Activated T-helper 1 cell treated with anti-CD3 and anti-CD28 coated beads, Interleukin-12 subunit alpha, Interleukin-12 subunit beta, Interleukin-2, Interleukin-4 antibody, amounts not matched to agents 30 ng/mL and 10 ng/mL and 1 ng/mL, durations not matched to agents 14 hours and 24 hours and 36 hours (primary cell): ENCODE data around the gene PIGK. TPM values are rescaled to one million over a fixed set of nuclear protein-coding genes. Genes with fewer than 3 reads are reported as not detected.

Source experiments
- DNase-seq: peaks from one replicate; pipeline ENCODE4 v3.0.0; 2021; ENCODE audit warnings: low spot score
- H3K27ac Mint-ChIP-seq: one replicate; pipeline ENCODE4 v1.8.0; 2021; ENCODE audit warnings: mild to moderate bottlenecking, mixed read lengths
- H3K27me3 Mint-ChIP-seq: one replicate; pipeline ENCODE4 v1.8.0; 2022; ENCODE audit warnings: mild to moderate bottlenecking, moderate library complexity, mixed read lengths; ENCODE audit not compliant: insufficient read depth
- H3K36me3 Mint-ChIP-seq: one replicate; pipeline ENCODE4 v1.8.0; 2021; ENCODE audit warnings: low read depth, mixed read lengths
- H3K4me1 Mint-ChIP-seq: one replicate; pipeline ENCODE4 v1.8.0; 2021; ENCODE audit warnings: low read depth, mixed read lengths
- H3K4me3 Mint-ChIP-seq: one replicate; pipeline ENCODE4 v1.8.0; 2021; ENCODE audit warnings: mild to moderate bottlenecking, moderate library complexity, mixed read lengths
- H3K9me3 Mint-ChIP-seq: one replicate; pipeline ENCODE4 v1.8.0; 2021; ENCODE audit warnings: mixed read lengths
- intact Hi-C: fragments of 100-400 bp; cut with micrococcal nuclease; formaldehyde crosslinking; loops from one replicate; pipeline ENCODE4 v1.15.1; 2024
- total RNA-seq: library from RNA; stranded (reverse); gene quantifications from 2 replicates; pipeline ENCODE4 v1.2.3, GENCODE V29; 2022

PIGK gene
- total RNA-seq, 1 donor from 2014 or later, result 15.9 TPM

GRCh38 chr1:77121503-77121902 lies 97.7 kb downstream of the PIGK start:
- Mint-ChIP-seq H3K9me3 (no peaks in the 10 kb centered on the region), H3K27me3 (no peaks in the 10 kb centered on the region), H3K4me3 (no peak overlapping the region), H3K27ac (no peak overlapping the region), H3K4me1 (no peaks in the 10 kb centered on the region), H3K36me3 (no peaks in the 10 kb centered on the region)
- intact Hi-C loops, result no loop called here
- DNase-seq, result no peak

- Mint-ChIP-seq H3K4me1 (no peaks in the 10 kb centered on the region), H3K4me3 (no peak overlapping the region), H3K27me3 (no peaks in the 10 kb centered on the region), H3K36me3 (no peaks in the 10 kb centered on the region), H3K27ac (no peak overlapping the region), H3K9me3 (no peaks in the 10 kb centered on the region)
- no peak for DNase-seq
- intact Hi-C loops, result no loop called here
Observed at GRCh38 chr1:77120950-77121349, 98.3 kb downstream of the PIGK start.

GRCh38 chr1:77118712-77119111 lies 100.5 kb downstream of the PIGK start:
- intact Hi-C loops, result no loop called here
- Mint-ChIP-seq H3K36me3 (no peaks in the 10 kb centered on the region), H3K4me3 (no peak overlapping the region), H3K27ac (no peak overlapping the region), H3K4me1 (no peaks in the 10 kb centered on the region), H3K27me3 (no peaks in the 10 kb centered on the region), H3K9me3 (no peaks in the 10 kb centered on the region)
- DNase-seq, result no peak

- Mint-ChIP-seq H3K27ac (no peak overlapping the region), H3K9me3 (no peaks in the 10 kb centered on the region), H3K4me1 (no peaks in the 10 kb centered on the region), H3K4me3 (no peak overlapping the region), H3K27me3 (no peaks in the 10 kb centered on the region), H3K36me3 (no peaks in the 10 kb centered on the region)
- no peak for DNase-seq
- intact Hi-C loops, result no loop called here
Observed at GRCh38 chr1:77104672-77105071, 114.6 kb downstream of the PIGK start.

- Mint-ChIP-seq H3K36me3 (no peaks in the 10 kb centered on the region), H3K27ac (no peak overlapping the region), H3K27me3 (no peaks in the 10 kb centered on the region), H3K9me3 (no peaks in the 10 kb centered on the region), H3K4me3 (no peak overlapping the region), H3K4me1 (no peaks in the 10 kb centered on the region)
- intact Hi-C loops, result no loop called here
- DNase-seq, result no peak
Observed at GRCh38 chr1:77103486-77103885, 115.7 kb downstream of the PIGK start.

GRCh38 chr1:77100875-77101274 lies 118.4 kb downstream of the PIGK start:
- no peaks in the 10 kb centered on the region for H3K36me3 Mint-ChIP-seq

GRCh38 chr1:77096496-77097255 lies 122.6 kb downstream of the PIGK start:
- no peaks in the 10 kb centered on the region for H3K36me3 Mint-ChIP-seq
- intact Hi-C loops, result no loop called here
- DNase-seq, result no peak
- no peaks in the 10 kb centered on the region for H3K27me3 Mint-ChIP-seq
- no peak overlapping the region for H3K4me3 Mint-ChIP-seq
- no peaks in the 10 kb centered on the region for H3K4me1 Mint-ChIP-seq
- H3K27ac Mint-ChIP-seq, result no peak overlapping the region
- H3K9me3 Mint-ChIP-seq, result no peaks in the 10 kb centered on the region

More at GRCh38 chr1:77100875-77101274, 118.4 kb downstream of the PIGK start:
- intact Hi-C loops, result no loop called here
- no peak for DNase-seq
- Mint-ChIP-seq H3K9me3 (no peaks in the 10 kb centered on the region), H3K27ac (no peak overlapping the region), H3K27me3 (no peaks in the 10 kb centered on the region), H3K4me1 (no peaks in the 10 kb centered on the region), H3K4me3 (no peak overlapping the region)

- no peak for DNase-seq
- no peaks in the 10 kb centered on the region for H3K4me1 Mint-ChIP-seq
- no peaks in the 10 kb centered on the region for H3K27me3 Mint-ChIP-seq
- H3K27ac Mint-ChIP-seq, result no peak overlapping the region
- intact Hi-C loops, result no loop called here
- H3K36me3 Mint-ChIP-seq, result no peaks in the 10 kb centered on the region
- H3K4me3 Mint-ChIP-seq, result no peak overlapping the region
- H3K9me3 Mint-ChIP-seq, result no peaks in the 10 kb centered on the region
Observed at GRCh38 chr1:77095236-77095635, 124.0 kb downstream of the PIGK start.

- no peak for DNase-seq
- Mint-ChIP-seq H3K4me3 (no peak overlapping the region), H3K4me1 (no peaks in the 10 kb centered on the region), H3K27me3 (no peaks in the 10 kb centered on the region), H3K36me3 (no peaks in the 10 kb centered on the region), H3K27ac (no peak overlapping the region), H3K9me3 (no peaks in the 10 kb centered on the region)
- intact Hi-C loops, result no loop called here
Observed at GRCh38 chr1:77089756-77090155, 129.5 kb downstream of the PIGK start.

- no peaks in the 10 kb centered on the region for H3K9me3 Mint-ChIP-seq
- no peaks in the 10 kb centered on the region for H3K4me1 Mint-ChIP-seq
- no peak for DNase-seq
- H3K27me3 Mint-ChIP-seq, result peaks cover 2% of the 10 kb centered on the region
- no peak overlapping the region for H3K4me3 Mint-ChIP-seq
- no peak overlapping the region for H3K27ac Mint-ChIP-seq
- intact Hi-C loops, result no loop called here
- H3K36me3 Mint-ChIP-seq, result no peaks in the 10 kb centered on the region
Observed at GRCh38 chr1:77085109-77085508, 134.1 kb downstream of the PIGK start.

- Mint-ChIP-seq H3K4me3 (no peak overlapping the region), H3K36me3 (no peaks in the 10 kb centered on the region), H3K9me3 (no peaks in the 10 kb centered on the region), H3K27ac (no peak overlapping the region), H3K27me3 (peaks cover 2% of the 10 kb centered on the region), H3K4me1 (no peaks in the 10 kb centered on the region)
- no peak for DNase-seq
- intact Hi-C loops, result no loop called here
Observed at GRCh38 chr1:77084457-77084856, 134.8 kb downstream of the PIGK start.

- Mint-ChIP-seq H3K4me1 (no peaks in the 10 kb centered on the region), H3K27me3 (peaks cover 4% of the 10 kb centered on the region)
- intact Hi-C loops, result no loop called here
Observed at GRCh38 chr1:77081834-77082233, 137.4 kb downstream of the PIGK start.

GRCh38 chr1:77076759-77077158 lies 142.5 kb downstream of the PIGK start:
- H3K36me3 Mint-ChIP-seq, result no peaks in the 10 kb centered on the region
- no peaks in the 10 kb centered on the region for H3K9me3 Mint-ChIP-seq
- intact Hi-C loops, result no loop called here
- no peak for DNase-seq
- peaks cover 4% of the 10 kb centered on the region for H3K27me3 Mint-ChIP-seq
- H3K27ac Mint-ChIP-seq, result no peak overlapping the region
- H3K4me3 Mint-ChIP-seq, result no peak overlapping the region
- no peaks in the 10 kb centered on the region for H3K4me1 Mint-ChIP-seq

More at GRCh38 chr1:77081834-77082233, 137.4 kb downstream of the PIGK start:
- Mint-ChIP-seq H3K9me3 (no peaks in the 10 kb centered on the region), H3K4me3 (no peak overlapping the region), H3K27ac (no peak overlapping the region), H3K36me3 (no peaks in the 10 kb centered on the region)
- no peak for DNase-seq

GRCh38 chr1:77068013-77068412 lies 151.2 kb downstream of the PIGK start:
- H3K4me3 Mint-ChIP-seq, result no peak overlapping the region
- H3K27me3 Mint-ChIP-seq, result peaks cover 6% of the 10 kb centered on the region
- DNase-seq, result no peak
- H3K36me3 Mint-ChIP-seq, result no peaks in the 10 kb centered on the region
- no peaks in the 10 kb centered on the region for H3K9me3 Mint-ChIP-seq
- intact Hi-C loops, result no loop called here
- H3K4me1 Mint-ChIP-seq, result no peaks in the 10 kb centered on the region
- no peak overlapping the region for H3K27ac Mint-ChIP-seq
